ENCODE measurements around the gene DNAJC30. TPM values are rescaled to one million over a fixed set of nuclear protein-coding genes. Genes with fewer than 3 reads are reported as not detected.
"Not testable (repeated sequence)": the region's sequence is repeated elsewhere in the genome, so short reads cannot be mapped to it uniquely, and the experiment has no call there.

DNAJC30 gene
- total RNA-seq, 2 experiments from 2014 or later = 8.7 to 9.1 TPM

DNA sequence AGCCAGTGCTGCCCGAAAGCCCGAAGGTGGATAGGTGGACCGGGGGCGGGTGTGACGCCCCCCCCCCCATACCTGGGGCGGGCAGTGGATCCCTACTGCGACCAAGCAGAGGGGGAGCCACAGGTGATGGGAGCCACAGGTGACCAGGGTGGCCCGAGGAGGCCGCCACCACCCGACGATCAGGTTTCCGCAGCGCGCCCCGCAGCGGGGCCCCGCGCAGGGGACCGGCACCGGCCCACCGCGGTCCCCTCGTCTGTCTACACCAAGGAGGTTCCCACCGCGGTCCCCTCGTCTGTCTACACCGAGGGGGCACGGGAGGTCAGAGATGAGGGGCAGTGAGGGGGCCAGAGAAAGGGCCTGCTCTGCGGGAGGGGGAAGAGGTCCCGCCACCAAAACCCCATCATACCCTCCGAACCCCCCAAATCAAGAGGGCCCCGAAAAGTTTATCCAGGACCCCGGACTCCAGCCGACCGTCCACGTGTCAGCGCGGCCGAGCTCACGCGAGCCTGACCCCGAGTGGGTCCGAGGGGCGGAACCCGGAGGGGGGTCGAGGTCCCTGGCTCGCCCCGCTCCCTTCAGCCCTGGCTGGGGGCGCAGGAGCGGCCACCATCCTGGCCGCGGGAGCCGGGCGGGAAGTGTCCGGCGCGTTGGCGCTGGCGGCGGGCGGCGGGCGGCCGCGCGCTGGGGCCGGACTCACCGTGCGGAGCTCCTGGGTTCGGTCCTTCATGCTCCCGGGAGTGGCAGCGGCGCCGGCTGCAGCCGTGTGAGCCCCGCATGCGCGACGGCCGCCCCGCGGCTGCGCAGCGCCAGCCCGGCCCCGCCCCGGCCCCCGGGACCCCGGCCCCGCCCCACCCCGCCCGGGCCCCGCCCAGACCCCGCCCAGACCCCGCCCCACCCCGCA lies 35.9 kb upstream of the DNAJC30 start, which contains the start of gene STX1A:
Gene STX1A (minus strand): TSS at position 765 of the 901 bp plus-strand sequence. CDS start 38 bp downstream, at position 727.
- Mint-ChIP-seq H3K4me1 (peaks cover 32% of the 10 kb centered on the region), H3K27me3 (peaks cover 19% of the 10 kb centered on the region), H3K4me3 (peak within 1 kb of the TSS; percentile 74), H3K36me3 (ENCODE audit: low read depth) (no peaks in the 10 kb centered on the region), H3K27ac (peak within 1 kb of the TSS; percentile 85), H3K9me3 (no peaks in the 10 kb centered on the region)
- ChIA-PET CTCF (interaction anchor here (1.1 to 1.9 kb wide), 4 partner anchors 14 to 112 kb away, joined by 3 to 8 read pairs (median 4); no protein-coding TSS in a partner anchor), POLR2A (no interaction called here)
- DNase-seq = peak; percentile 67

DNA sequence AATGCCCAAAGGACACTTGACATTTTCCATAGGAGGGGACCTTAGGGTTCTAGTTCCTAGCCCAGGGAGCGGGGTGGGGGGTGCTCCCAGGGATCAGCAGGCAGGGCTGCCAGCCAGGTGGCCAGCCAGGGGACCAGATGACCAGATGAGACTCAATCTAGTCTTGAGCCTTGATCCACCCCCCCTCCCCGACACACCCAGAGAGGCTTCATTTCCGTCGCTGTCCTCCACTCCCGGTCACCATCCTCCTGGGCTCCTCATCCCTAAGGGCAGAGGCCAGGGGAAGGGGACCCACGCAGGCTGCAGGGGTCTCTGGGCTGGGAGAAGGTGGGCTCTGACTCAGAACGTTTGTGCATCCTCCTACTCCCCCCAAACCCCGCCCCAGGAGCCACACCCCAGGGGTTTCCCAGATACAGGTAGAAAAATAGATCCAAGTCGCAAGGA lies 35.2 kb upstream of the DNAJC30 start:
- Mint-ChIP-seq H3K27ac (peak overlapping the region; percentile 85), H3K27me3 (peaks cover 21% of the 10 kb centered on the region), H3K4me3 (peak overlapping the region; percentile 74), H3K4me1 (peaks cover 32% of the 10 kb centered on the region), H3K36me3 (ENCODE audit: low read depth) (no peaks in the 10 kb centered on the region), H3K9me3 (no peaks in the 10 kb centered on the region)
- no peak for DNase-seq
- POLR2A ChIA-PET = interaction anchor here (0.6 kb wide), 1 partner anchor 18 kb away, joined by 3 read pairs; no protein-coding TSS in a partner anchor
- CTCF ChIA-PET = interaction anchor here (1.0 to 2.0 kb wide), 2 partner anchors 12 to 16 kb away, joined by 5 to 10 read pairs; no protein-coding TSS in a partner anchor

DNA sequence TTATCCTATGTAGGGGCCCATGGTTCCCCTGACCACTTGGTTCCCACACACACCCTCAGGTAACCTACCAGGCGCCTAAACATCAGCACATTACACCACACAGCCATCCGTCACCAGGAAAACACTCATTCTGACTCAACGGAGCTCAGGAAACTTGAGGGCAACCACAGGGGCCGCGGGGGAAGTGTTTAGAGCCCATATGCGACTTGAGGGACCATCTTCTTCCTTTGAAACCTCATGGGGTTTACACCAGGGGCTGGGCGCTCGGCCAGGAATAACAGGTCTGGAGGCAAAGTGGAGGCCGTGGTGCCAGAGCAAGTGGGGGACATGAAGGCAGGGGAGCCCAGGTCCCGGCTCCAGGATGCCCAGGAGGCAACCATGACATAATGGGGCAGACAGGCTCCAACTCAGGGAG lies 34.7 kb upstream of the DNAJC30 start:
- POLR2A ChIA-PET = interaction anchor here (0.6 kb wide), 1 partner anchor 17 kb away, joined by 3 read pairs; no protein-coding TSS in a partner anchor
- H3K36me3 Mint-ChIP-seq (ENCODE audit: low read depth) = no peaks in the 10 kb centered on the region
- peaks cover 25% of the 10 kb centered on the region for H3K27me3 Mint-ChIP-seq
- CTCF ChIA-PET = interaction anchor here (0.7 to 2.0 kb wide), 4 partner anchors 11 to 111 kb away, joined by 3 to 10 read pairs (median 6); partner anchors contain the start of gene VPS37D
- DNase-seq = peak; percentile 75
- H3K4me1 Mint-ChIP-seq = peaks cover 33% of the 10 kb centered on the region
- peak overlapping the region; percentile 74 for H3K4me3 Mint-ChIP-seq
- H3K9me3 Mint-ChIP-seq = no peaks in the 10 kb centered on the region
- peak overlapping the region; percentile 85 for H3K27ac Mint-ChIP-seq

DNA sequence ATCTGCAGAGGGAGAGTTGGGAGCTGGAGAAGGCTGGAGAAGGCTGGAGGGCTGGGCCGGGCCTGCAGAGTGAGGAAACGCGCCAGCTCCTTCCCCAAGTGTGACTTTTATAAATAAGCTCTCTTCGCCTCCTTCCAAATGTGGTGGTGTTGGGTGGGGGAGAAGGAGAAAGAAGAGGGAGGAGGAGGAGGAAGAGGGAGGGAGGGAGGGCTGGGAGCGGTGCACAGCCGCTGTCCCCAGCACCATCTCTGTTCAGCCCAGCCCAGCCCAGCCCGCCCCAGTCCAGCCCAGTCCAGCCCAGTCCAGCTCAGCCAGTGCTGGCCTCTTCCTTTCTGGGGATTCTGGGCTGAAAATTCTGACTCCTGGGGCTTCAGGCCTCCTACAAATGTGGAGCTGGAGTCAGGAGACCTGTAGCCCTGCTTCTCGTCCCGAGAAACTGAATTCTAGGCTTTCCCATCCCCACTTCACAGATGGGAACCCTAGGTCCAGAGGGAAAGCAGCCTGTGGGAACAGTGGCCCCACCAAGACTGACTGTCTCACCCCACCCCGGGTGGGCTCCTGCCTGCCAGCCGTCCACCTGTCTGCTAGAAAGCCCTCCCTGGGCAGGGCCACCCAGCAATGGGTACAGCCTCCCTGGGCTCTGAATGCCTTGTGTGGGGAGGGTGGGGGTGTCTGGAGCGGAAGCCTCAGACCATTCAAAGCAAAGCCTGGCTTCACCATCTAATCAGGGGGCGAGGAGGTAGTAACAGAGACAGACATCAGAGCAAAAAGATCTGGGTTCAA lies 34.0 kb upstream of the DNAJC30 start:
- Mint-ChIP-seq H3K36me3 (ENCODE audit: low read depth) (no peaks in the 10 kb centered on the region), H3K27ac (no peak overlapping the region), H3K9me3 (no peaks in the 10 kb centered on the region), H3K4me3 (peak overlapping the region; percentile 74), H3K4me1 (peaks cover 35% of the 10 kb centered on the region), H3K27me3 (peaks cover 21% of the 10 kb centered on the region)
- ChIA-PET CTCF (interaction anchor here (0.7 to 7.8 kb wide), 6 partner anchors 9 to 110 kb away, joined by 3 to 30 read pairs (median 6); partner anchors contain the start of gene VPS37D), POLR2A (no interaction called here)
- no peak for DNase-seq

DNA sequence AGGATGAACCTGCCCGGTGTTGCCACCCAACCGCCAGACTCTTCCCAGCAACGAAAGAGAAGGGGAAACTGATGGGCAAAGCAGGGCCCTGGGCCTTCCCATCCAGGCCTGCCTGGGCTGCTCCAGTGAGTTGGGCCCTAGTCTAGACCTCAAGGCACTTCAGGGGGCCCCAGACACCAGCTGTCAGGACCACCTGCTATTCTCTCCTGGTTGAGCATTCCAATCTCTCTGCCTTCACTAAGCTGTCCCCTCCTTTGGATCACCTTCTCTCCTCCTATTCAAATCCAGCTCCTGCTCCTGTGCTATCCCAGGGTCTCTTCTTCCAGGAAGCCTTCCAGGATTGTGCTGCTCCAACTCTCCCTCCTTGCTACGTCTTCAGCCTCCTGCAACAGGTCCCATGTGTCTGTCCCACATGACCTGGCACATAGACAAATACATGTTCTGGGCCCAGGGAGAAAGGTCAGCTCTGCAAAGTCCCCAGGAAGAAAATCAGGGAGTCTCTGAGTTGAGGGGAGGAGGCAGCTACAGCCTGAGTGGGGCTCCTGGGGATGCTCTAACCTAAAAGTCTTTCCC lies 33.2 kb upstream of the DNAJC30 start:
- Mint-ChIP-seq H3K27ac (no peak overlapping the region), H3K4me3 (no peak overlapping the region), H3K36me3 (ENCODE audit: low read depth) (no peaks in the 10 kb centered on the region), H3K27me3 (peaks cover 19% of the 10 kb centered on the region), H3K9me3 (no peaks in the 10 kb centered on the region), H3K4me1 (peaks cover 35% of the 10 kb centered on the region)
- POLR2A ChIA-PET = no interaction called here
- CTCF ChIA-PET = interaction anchor here (1.1 to 7.8 kb wide), 6 partner anchors 9 to 109 kb away, joined by 3 to 30 read pairs (median 6); no protein-coding TSS in a partner anchor
- no peak for DNase-seq

DNA sequence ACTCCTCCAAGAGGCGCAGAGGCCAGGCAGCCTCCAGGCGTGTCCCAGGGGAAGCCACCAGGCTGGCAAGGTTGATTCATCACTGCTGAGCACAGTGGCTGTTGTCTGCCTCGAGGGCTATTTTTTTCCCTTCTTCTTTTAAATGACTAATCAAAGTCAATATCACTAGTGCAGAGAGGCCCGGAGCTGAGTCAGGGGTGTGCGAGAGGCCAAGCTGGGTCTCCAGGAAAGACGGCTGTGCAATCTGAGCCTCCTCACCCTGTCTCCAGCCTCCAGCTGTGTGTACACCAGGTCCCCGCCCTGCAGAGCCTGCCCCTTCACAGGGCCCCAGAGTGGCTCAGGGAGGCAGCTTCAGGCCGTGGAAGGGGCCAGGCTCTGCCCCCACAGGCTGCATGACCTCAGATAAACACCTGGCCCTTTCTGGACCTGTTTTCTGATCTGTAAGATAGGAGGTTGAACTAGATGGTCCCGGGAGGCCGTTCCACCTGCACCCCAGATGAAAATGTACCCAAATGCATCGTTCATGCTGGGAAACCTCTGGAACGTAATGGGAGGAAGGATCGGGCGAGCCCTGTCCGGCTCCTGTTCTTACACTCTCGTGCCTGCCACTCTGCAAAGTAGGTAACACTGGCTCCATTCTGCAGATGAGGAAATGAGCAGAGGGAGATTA lies 32.5 kb upstream of the DNAJC30 start:
- Mint-ChIP-seq H3K4me3 (no peak overlapping the region), H3K27ac (no peak overlapping the region), H3K27me3 (peaks cover 14% of the 10 kb centered on the region), H3K9me3 (no peaks in the 10 kb centered on the region), H3K4me1 (peaks cover 35% of the 10 kb centered on the region), H3K36me3 (ENCODE audit: low read depth) (no peaks in the 10 kb centered on the region)
- POLR2A ChIA-PET = interaction anchor here (0.6 kb wide), 1 partner anchor 13 kb away, joined by 3 read pairs; no protein-coding TSS in a partner anchor
- peak; percentile 8 for DNase-seq
- CTCF ChIA-PET = interaction anchor here (1.1 to 7.8 kb wide), 5 partner anchors 9 to 109 kb away, joined by 4 to 30 read pairs (median 6); no protein-coding TSS in a partner anchor

DNA sequence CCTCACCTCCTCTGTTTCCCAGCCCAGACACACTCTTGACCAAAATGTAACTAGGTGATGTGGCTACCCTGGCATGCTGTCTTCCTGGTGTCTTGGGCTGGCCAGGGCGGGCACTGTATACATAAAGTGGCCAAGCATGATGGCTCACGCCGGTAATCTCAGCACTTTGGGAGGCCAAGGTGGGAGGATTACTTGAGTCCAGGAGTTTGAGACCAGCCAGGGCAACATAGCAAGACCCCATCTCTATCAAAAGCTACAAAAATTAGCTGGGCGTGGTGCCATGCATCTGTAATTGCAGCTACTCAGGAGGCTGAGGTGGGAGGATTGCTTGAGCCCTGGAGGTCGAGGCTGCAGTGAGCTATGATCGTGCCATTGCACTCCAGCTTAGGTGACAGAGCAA lies 30.1 kb upstream of the DNAJC30 start:
- H3K36me3 Mint-ChIP-seq (ENCODE audit: low read depth); H3K27ac Mint-ChIP-seq; H3K27me3 Mint-ChIP-seq; H3K9me3 Mint-ChIP-seq; H3K4me3 Mint-ChIP-seq; POLR2A ChIA-PET; DNase-seq: not testable (repeated sequence)
- peaks cover 27% of the 10 kb centered on the region for H3K4me1 Mint-ChIP-seq
- CTCF ChIA-PET = interaction anchor here (1.4 to 7.8 kb wide), 2 partner anchors 11 to 107 kb away, joined by 3 to 30 read pairs; no protein-coding TSS in a partner anchor

DNA sequence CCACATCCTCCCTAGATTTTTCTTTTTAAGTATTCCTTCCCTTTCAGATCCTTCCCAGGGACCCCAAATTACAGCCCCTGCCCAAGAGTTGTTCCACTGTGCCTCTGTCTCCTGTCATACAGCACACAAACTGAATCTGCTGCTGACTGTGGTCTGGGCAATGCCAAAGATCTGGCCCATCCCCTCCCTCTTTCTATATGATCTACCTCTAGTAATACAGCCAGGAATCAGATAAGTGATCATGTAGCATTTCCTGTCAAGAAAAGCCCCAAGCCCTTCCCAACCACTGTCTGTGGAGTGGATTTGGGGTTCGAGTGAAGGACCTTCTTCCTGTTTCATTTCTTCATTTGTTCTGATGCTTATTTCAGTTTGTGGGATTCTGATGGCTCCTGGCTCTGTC lies 29.5 kb upstream of the DNAJC30 start:
- H3K4me1 Mint-ChIP-seq = peaks cover 22% of the 10 kb centered on the region
- H3K9me3 Mint-ChIP-seq = no peaks in the 10 kb centered on the region
- POLR2A ChIA-PET = no interaction called here
- H3K4me3 Mint-ChIP-seq = no peak overlapping the region
- CTCF ChIA-PET = interaction anchor here (0.8 to 7.8 kb wide), 2 partner anchors 10 to 79 kb away, joined by 4 to 30 read pairs; no protein-coding TSS in a partner anchor
- peaks cover 7% of the 10 kb centered on the region for H3K27me3 Mint-ChIP-seq
- no peaks in the 10 kb centered on the region for H3K36me3 Mint-ChIP-seq (ENCODE audit: low read depth)
- no peak for DNase-seq
- no peak overlapping the region for H3K27ac Mint-ChIP-seq

DNA sequence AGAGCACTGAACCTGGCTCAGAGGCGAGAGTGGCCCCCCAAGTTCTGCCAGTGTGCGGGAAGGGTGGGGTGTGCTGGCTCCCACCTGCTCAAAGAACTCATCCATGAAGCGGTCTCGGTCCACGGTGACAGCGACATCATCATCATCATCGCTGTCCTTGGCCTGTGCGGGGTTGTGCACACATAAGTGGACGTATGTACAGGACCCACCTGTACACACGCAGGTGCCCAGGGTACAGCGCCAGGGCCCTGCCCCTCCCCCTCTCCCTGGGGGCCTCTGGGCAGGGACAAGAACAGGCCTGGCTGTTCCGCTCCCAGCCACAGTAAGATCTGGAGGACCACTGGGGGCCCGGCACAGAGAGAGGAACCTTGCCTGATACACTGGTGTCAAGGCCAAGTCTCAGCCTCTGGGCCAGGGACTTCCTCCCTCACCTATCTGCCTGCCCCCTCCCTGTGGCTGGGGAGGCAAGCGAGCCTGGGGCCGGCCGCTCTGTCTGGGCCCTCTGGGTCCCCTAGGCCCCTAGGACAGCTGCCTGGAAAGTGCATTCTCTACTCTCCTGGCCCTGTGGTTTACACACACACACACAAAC lies 25.8 kb upstream of the DNAJC30 start:
- H3K4me3 Mint-ChIP-seq = no peak overlapping the region
- POLR2A ChIA-PET = no interaction called here

DNA sequence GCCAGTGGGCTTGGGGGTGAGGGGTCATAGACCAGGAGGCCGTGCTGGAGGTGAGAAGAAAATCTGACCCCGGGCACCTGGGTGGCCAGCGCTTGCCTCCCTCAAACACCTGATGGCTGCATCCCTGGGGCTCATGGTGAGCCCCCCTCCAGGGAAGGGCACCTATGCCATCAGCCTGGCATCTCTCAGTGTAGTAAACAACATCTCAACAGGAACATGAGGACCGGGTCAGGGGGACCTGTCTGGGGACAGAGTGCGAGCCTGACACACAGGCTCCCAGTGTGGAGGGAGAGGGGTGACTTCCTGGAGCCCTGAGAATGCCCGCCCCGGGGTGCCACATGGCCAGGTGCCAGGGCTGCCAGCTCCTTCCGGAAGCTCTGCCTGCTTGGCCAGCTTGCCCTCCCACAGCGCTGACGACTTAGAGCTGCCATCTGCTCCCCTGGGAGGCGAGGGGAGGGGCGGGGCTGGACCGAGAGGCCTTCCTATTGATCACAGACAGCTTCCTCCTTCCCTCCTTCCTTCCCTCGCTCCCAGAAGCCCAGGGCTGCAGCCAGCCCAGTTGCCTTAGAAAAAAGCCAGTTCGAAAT lies 23.9 kb upstream of the DNAJC30 start:
- Mint-ChIP-seq H3K4me3 (no peak overlapping the region), H3K27me3 (no peaks in the 10 kb centered on the region), H3K4me1 (peaks cover 12% of the 10 kb centered on the region), H3K27ac (no peak overlapping the region), H3K9me3 (no peaks in the 10 kb centered on the region), H3K36me3 (ENCODE audit: low read depth) (peaks cover 1% of the 10 kb centered on the region)
- POLR2A ChIA-PET = no interaction called here
- peak; percentile 14 for DNase-seq
- CTCF ChIA-PET = interaction anchor here (1.5 to 2.0 kb wide), 3 partner anchors 8 to 11 kb away, joined by 3 to 6 read pairs (median 5); no protein-coding TSS in a partner anchor

More for the DNA sequence above, 25.8 kb upstream of the DNAJC30 start:
- Mint-ChIP-seq H3K36me3 (ENCODE audit: low read depth) (no peaks in the 10 kb centered on the region), H3K9me3 (no peaks in the 10 kb centered on the region), H3K27ac (no peak overlapping the region), H3K27me3 (peaks cover 7% of the 10 kb centered on the region), H3K4me1 (peaks cover 14% of the 10 kb centered on the region)
- DNase-seq = no peak
- CTCF ChIA-PET = no interaction called here

All from activated CD4-positive, alpha-beta T cell treated with anti-CD3 and anti-CD28 coated beads, Interleukin-2, amount 10 ng/mL, durations not matched to agents 7 days and 5 days (primary cell).